Epithelial cell of esophagus (primary cell): ENCODE data around the gene MYF5.
"Not testable (repeated sequence)": the region's sequence is repeated elsewhere in the genome, so short reads cannot be mapped to it uniquely, and the experiment has no call there.

Source experiments
- DNase-seq: peaks from one replicate; pipeline ENCODE4 v3.0.0; 2010; ENCODE audit warnings: low read depth
- H3K4me3 ChIP-seq: 2 replicates; pipeline ENCODE4 v1.5.1; 2011; ENCODE audit warnings: mild to moderate bottlenecking, low read length, control low read depth
- TF ChIP-seq, protein P1 (sequence below): IDR thresholded peaks from 2 replicates; pipeline ENCODE4 v1.5.1; 2011; ENCODE audit warnings: low read depth, mild to moderate bottlenecking, low read length, control low read depth, inconsistent platforms; ENCODE audit not compliant: insufficient read depth; ENCODE audit errors: missing control alignments

The MYF5 gene

DNA sequence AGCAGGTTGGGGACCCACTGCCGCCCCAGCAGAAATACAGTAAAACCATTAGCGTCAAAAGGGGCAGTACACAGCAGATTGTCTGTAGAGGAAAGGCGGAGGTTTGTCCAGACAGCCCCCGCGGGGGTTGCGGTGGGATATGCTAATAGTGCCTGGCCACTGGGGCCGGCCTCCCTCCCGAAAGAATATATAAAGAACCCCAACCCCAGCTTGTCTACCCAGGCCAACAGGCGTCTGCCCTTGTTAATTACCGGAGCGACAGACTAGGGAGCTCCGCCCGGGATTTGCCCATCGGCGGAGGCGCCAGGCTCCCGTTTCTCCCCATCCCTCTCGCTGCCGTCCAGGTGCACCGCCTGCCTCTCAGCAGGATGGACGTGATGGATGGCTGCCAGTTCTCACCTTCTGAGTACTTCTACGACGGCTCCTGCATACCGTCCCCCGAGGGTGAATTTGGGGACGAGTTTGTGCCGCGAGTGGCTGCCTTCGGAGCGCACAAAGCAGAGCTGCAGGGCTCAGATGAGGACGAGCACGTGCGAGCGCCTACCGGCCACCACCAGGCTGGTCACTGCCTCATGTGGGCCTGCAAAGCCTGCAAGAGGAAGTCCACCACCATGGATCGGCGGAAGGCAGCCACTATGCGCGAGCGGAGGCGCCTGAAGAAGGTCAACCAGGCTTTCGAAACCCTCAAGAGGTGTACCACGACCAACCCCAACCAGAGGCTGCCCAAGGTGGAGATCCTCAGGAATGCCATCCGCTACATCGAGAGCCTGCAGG lies at the start of gene MYF5:
TSS of gene MYF5 (plus strand) at position 217 of the 774 bp plus-strand sequence. CDS start at position 369, 152 bp downstream.
- TF ChIP-seq, protein P1, sequence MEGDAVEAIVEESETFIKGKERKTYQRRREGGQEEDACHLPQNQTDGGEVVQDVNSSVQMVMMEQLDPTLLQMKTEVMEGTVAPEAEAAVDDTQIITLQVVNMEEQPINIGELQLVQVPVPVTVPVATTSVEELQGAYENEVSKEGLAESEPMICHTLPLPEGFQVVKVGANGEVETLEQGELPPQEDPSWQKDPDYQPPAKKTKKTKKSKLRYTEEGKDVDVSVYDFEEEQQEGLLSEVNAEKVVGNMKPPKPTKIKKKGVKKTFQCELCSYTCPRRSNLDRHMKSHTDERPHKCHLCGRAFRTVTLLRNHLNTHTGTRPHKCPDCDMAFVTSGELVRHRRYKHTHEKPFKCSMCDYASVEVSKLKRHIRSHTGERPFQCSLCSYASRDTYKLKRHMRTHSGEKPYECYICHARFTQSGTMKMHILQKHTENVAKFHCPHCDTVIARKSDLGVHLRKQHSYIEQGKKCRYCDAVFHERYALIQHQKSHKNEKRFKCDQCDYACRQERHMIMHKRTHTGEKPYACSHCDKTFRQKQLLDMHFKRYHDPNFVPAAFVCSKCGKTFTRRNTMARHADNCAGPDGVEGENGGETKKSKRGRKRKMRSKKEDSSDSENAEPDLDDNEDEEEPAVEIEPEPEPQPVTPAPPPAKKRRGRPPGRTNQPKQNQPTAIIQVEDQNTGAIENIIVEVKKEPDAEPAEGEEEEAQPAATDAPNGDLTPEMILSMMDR, result no peak
- no peak for DNase-seq
- H3K4me3 ChIP-seq, result no peak within 1 kb of the TSS

DNA sequence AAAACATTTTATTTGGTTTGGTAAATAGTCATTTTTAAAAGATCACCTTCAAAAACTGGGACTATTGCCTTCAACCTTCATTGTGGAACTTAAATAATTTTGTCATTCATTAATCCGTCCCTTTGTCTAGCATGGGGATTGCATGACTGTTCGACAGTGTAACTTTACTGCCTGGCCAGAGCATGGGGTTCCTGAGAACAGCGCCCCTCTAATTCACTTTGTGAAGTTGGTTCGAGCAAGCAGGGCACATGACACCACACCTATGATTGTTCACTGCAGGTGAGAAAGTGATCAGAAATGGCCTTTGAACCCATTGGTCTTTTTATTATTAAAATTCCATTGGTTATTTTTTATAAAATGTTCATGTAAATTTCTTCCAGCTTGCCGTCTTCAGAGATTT lies 46.5 kb upstream of the MYF5 start:
- TF ChIP-seq, protein P1, result no peak

DNA sequence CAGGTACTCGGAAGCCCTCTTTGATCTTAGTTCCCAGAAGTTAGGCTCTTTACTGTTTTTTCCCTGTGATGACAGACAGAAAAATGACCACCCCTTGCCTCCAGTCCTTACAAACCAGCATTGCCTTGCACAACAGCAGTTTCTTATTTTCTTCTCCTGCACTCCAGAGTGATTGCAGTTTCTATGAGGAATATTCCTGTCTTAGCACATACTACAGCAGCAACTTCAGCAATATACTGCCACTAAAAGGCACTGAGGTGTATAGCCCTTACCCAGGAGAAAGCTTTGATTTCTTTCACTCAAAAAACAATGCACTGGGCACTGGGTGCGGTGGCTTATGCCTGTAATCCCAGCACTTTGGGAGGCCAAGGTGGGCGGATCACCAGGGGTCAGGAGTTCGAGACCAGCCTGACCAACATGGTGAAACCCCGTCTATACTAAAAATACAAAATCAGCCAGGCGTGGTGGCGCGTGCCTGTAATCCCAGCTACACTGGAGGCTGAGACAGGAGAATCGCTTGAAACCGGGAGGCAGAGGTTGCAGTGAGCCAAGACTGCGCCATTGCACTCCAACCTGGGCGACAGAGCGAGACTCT lies 40.6 kb upstream of the MYF5 start:
- not testable (repeated sequence) for DNase-seq, H3K4me3 ChIP-seq

More for the DNA sequence above, 46.5 kb upstream of the MYF5 start:
- no peak overlapping the region for H3K4me3 ChIP-seq
- no peak for DNase-seq

DNA sequence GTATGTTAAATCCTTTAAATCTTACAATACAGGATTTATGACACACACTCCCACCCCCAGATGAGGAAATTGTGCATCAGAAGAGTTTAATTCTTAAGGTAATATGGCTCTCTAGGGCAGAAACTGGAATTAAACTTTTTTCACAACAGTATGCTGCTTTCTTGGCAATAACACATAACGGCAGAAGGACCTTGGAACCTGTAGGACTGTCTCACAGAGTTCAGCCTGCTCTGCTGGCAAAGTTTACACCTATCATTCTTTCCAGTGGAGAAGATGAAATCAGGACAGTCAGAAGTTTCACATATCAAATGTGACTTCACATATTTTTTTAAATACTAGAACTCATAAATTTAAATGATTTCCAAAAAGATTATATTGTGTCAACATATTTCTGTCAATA lies 39.9 kb upstream of the MYF5 start:
- no peak overlapping the region for H3K4me3 ChIP-seq
- TF ChIP-seq, protein P1, result no peak
- DNase-seq, result no peak

DNA sequence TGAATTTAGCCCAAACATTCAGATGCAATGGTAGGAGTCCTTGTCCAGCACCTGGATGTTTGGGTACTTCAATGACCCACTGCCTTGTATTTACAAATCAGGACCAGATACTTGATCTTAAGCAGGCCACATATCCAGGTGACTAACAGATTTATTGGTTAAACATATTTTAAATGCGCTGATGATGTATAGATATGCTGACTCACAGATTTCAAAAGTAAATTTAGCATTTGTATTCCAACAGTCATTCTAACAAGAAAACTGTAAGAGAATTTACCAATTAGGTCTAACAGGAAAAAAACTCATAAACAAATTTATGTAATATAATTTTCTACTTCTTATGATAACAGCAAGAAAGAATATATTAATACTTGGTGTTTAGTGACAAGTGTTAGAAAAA lies 38.7 kb upstream of the MYF5 start:
- no peak overlapping the region for H3K4me3 ChIP-seq
- TF ChIP-seq, protein P1, result no peak
- no peak for DNase-seq

DNA sequence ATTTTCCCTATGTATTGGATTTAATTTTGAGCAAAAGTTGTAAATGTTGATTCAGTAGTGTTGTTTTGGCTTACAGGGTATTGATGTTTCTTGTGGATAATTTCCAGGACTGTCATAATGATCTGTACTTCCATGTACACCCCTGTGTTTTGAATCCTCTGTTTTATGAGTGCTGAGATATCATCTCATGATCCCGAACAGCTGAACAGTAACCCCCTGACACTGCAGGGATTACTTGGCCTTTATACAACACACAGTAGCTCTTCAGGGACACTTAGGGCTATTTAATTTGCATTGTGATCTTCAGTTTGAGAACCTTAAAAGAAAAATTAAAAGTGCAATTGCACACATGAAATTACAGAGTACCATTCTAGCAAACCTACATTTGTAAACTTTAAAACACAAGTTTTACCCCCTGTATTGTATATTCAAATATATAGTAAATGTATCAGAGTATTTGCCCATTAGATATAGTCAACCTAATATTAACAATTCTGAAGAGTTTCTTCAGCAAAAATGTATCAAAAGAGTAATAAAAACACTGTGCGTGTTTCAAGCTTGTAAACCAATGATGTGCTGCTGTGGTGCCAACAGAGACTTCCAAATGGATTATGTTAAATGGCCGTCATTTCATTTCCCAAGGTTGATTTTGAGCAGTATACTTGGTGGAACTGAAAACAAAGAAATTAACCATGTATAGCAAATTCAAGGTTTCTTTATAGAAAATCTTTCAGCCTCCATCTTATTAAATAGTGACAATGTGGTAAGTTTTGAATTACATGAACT lies 37.2 kb upstream of the MYF5 start:
- TF ChIP-seq, protein P1, result no peak
- H3K4me3 ChIP-seq, result no peak overlapping the region
- no peak for DNase-seq

DNA sequence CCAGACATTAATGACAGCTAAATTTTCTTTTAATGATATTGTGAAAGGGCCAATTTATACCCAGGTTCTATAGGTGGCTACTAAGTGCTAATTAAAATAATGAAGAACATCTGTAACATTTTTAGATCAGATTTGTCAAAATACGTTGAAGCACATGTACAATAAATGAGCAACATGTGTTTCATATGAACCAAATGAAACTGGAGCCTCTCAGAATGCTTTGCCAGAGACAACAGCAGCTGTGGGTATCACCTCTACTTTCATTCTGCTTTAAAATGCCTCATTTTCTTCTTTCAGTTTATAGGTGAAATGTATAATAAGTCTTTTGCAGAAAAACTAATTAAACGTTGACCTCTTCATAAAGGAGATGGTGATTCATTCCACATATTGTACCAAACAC lies 35.4 kb upstream of the MYF5 start:
- DNase-seq, result no peak
- TF ChIP-seq, protein P1, result no peak
- no peak overlapping the region for H3K4me3 ChIP-seq
